ENCODE results near the gene CSTF1. TPM values are rescaled to one million over a fixed set of nuclear protein-coding genes. Genes with fewer than 3 reads are reported as not detected.

The CSTF1 gene
- total RNA-seq, 1 experiment from 2014 or later = 54.4 TPM

DNA sequence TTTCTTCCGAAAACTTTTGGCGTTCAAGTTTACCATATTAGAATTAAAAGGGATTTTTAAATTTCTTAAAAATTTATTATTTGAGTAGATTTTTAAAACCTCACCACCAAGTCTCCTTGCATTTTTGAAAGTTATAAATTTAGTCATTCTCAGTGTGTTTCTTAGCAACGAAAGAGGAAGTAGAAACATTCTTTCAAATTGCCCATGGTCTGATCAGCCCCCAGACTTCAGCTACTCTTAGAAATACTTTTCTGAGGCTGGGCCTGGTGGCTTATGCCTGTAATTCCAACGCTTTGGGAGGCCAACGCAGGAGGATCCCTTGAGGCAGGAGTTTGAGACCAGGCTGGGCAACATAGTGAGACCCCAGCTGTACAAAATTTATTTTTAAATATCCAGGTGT, 60.9 kb downstream of the CSTF1 start:
- DNase-seq (ENCODE audit: low read depth) = no peak

DNA sequence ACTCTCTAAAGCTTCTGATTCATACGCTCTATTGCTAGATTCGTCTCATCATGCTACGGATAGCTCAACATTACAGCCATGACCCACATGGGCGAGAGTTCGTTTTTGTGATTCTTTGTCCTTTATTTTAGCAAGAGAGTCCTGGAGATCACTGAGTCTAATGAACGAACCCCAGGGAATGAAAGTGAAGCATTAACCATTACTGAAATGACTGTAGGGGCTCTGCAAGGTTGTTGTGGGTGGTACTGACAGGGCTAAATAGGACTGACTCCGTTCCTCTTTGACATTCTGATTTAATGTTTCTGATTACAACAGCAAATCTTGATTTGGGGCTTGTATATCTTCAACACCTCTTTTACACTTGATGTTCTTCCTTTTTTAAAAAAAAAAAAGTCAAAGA, 62.3 kb downstream of the CSTF1 start:
- no peak for DNase-seq (ENCODE audit: low read depth)

Other genes starting within 250 kb of the CSTF1 start
- not detected in 2 replicates for gene MC3R, start 143.9 kb upstream of the CSTF1 start, total RNA-seq (2014; rRNA removed)
- gene FAM210B, start 33.7 kb upstream of the CSTF1 start, total RNA-seq (2014; rRNA removed) = 31.6 and 42.4 TPM in 2 replicates
- 117 and 130 TPM in 2 replicates for gene AURKA, start 430 bp upstream of the CSTF1 start, total RNA-seq (2014; rRNA removed)
- 1.2 and 3.8 TPM in 2 replicates for gene CASS4, start 19.6 kb downstream of the CSTF1 start, total RNA-seq (2014; rRNA removed)
- 77.2 and 81.4 TPM in 2 replicates for gene RTF2, start 76.0 kb downstream of the CSTF1 start, total RNA-seq (2014; rRNA removed)
- gene FAM209A, start 132.1 kb downstream of the CSTF1 start, total RNA-seq (2014; rRNA removed) = not detected in 2 replicates
- gene FAM209B, start 140.6 kb downstream of the CSTF1 start, total RNA-seq (2014; rRNA removed) = not detected in 2 replicates
- not detected in 2 replicates for gene TFAP2C, start 236.7 kb downstream of the CSTF1 start, total RNA-seq (2014; rRNA removed)

Measured in LHCN-M2 (cell line).